NCI-H82 (cell line): ENCODE measurements around the gene SRM.
"Not testable (repeated sequence)": the region's sequence is repeated elsewhere in the genome, so short reads cannot be mapped to it uniquely, and the experiment has no call there.

Source experiments
- DNase-seq: peaks from one replicate; lab custom pipeline; 2025; lab: John Stamatoyannopoulos, UW

SRM gene

DNA sequence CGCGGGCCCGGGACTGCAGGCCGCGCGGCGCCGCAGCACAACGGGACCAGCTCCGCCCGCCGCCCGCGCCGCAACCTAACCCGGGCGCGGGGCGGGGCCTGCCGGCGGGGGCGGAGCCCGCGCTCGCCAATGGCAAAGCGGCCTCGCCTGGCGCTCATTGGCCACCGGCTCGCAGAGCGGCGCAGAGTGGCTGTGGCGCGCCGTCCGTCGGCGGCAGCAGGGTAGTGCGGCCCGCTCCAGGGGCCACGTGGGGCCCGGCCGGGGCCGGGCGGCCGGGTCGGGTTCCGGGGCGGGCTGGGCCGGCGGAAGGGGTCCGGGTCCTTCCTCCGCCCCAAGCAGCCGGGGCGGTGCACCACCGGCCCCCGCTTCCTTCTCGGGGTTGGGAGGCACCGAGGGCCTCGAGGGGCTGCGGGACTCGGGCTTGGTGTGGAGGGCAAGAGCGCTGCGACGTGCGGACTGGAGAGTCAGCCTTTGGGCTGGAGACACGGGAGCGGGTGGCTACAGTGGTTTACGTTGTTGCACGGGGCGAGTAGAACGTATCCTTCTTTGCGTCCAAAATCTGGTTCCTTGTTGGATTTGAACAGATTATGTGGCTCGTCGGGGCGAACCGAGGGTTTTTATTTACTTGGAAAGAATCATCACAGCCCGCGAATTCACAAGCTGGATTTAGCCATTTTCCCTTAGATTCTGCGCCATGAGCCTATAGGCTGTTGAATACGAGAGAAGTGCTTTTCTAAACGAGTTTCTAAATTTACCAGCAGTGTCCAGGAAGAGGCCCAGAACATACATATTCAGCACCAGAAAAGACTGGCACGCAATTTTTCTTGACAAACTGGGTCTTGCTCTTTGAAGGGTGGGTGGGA is at the start of gene SRM:
TSS of gene SRM (minus strand) at position 51 of the 863 bp plus-strand sequence. CDS start 75 bp downstream, outside the sequence.
- peak; percentile 96 for DNase-seq

DNA sequence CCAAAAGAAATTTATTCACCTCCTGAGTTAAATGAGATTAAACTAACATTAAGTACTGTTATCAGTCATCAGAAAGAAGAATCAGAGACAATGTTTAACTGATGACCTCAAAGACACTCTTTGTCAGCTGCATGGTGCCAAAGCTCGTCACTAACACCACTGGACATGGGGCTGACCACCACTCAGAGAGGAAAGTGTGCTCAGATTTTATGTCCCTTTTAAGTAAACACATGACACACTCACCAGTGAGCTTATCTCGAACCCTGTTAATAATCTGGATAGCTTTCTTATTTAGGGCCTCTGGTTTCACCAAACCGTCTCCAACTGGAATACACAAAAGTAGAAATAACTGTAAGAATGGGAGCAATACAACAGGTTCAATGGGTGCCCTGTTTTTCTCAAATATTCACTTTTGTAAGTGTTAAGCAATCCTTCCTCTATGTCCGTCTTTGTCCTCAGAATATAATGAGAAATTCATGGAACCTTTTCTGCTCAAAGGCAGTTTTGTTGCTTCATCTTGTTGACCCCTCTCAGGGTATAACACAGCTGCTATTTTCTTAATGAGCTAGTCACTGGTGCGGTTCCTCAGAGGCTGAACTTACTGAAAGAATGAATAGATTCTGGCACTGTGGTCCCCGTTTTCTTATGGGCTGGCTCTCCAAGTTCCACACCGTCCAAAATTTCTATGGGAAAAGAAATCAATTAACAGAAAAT is 49.4 kb upstream of the SRM start:
- no peak for DNase-seq

DNA sequence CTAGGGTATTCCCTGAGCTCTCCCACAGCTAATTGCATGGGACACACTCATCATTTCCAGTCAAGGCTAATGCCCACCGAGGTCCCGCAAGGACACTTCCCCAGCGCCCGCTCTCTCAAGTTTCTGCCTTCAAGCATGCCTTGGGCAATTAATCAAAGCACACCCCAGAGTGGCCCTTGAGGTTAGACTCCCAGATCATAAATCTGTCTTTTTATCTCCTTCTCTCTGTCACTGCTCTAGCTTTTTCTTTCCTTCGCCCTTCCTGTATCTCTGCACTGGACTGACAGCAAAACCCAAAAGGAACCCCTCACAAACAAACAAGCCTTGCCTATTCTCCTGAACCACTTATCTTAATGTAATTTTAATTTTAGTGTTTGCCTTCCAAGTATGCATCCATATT is 47.8 kb upstream of the SRM start:
- DNase-seq = no peak

DNA sequence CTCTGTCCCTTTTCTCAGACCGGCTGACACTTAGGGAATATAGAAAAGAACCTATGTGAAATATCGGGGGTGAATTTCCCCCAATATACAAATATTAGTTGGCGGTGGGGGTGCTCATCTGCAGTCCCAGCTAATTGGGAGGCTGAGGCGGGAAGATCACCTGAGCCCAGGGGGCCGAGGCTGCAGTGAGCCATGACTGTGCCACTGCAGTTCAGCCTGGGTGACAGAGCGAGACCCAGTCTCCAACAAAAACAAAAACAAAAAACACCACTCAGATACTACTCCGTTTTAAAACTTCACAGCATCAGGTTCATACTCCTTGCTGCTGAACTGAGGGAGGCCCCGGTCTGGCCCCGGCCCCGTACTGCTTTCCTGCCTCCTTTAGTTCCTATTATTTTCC is 45.8 kb upstream of the SRM start:
- DNase-seq = no peak

DNA sequence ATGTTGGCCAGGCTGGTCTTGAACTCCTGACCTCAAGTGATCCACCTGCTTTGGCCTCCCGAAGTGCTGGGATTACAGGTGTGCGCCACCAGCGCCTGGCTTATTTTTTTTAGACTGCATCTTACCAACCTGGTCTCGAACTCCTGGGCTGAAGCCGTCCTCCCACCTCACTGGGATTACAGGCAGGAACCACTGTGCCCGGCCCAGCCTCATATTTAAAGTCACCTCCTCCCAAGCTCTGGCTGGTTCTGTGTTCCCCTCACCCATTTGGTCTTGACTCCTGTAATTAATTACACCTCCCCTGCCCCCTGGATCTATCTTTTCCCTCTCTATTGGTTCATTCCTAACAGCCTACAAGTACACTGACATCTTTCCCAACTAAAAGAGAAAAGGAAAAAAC is 41.5 kb upstream of the SRM start:
- no peak for DNase-seq

DNA sequence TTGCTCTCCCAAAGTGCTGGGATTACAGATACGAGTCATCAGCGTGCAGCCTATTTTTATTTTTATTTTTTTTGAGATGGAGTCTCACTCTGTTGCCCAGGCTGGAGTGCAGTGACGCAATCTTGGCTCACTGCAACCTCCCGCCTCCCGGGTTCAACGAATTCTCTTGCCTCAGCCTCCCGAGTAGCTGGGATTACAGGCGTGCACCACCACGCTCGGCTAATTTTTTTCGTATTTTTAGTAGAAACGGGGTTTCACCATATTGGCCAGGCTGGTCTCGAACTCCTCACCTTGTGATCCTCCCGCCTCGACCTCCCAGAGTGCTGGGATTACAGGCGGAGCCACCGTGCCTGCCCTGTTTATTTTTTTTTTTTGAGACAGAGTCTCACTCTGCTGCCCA is 41.0 kb upstream of the SRM start:
- DNase-seq = not testable (repeated sequence)

DNA sequence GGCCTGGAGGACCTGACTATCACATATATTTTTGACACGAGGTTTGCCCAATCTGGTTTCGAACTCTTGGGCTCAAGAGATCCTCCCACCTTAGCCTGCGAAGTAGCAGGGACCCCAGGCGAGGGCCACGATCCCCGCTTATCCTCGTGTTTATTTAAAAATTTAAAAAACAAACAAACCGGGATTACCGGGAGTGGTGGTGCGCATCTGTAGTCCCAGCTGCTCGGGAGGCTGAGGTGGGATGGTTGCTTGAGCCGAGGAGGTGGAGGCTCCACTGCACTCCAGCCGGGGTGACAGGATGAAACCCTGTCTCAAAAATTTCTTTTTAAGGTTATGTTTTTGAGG is 40.3 kb upstream of the SRM start:
- no peak for DNase-seq

DNA sequence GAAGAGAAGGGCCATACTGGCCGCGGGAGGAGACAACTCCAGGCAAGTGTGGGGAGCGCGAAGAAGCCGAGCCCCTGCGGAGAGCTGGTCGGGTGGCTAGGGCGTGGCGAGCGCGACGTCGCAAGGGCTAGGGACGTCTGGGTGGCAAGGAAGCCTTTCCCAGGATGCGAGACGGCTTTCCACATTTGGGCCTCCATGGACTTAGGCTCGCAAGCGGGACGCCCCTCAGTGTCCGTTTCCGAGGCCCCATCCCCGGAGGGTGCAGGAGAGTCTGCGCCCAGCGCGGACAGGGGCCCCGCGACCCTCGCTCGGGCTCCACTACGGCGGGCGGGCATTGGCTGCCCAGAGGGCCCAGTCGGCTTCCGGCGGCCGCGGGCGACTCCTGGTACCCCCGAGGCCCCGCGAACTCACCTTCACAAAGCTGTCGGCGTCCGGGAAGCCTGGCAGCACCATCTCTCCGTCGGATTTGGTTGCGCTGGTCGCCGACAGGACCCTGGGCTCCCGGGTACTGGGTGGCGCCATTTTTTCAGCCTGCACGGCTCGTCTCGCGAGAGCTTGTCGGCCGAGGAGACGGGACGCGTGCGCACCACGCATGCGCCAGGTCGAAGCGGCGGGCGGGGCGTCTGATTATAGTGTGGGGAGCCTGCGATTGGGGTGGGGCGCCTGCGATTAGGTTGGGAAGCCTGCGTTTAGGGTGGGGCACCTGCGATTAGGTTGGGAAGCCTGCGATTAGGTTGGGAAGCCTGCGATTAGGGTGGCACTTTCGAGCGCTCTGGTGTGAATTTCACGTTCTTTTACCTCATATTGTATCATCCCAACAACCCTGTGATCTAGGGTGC is 39.7 kb upstream of the SRM start, which contains the start of gene EXOSC10:
TSS of gene EXOSC10 (minus strand) at position 560 of the 839 bp plus-strand sequence. CDS start at position 522, 38 bp downstream.
- peak; percentile 97 for DNase-seq

DNA sequence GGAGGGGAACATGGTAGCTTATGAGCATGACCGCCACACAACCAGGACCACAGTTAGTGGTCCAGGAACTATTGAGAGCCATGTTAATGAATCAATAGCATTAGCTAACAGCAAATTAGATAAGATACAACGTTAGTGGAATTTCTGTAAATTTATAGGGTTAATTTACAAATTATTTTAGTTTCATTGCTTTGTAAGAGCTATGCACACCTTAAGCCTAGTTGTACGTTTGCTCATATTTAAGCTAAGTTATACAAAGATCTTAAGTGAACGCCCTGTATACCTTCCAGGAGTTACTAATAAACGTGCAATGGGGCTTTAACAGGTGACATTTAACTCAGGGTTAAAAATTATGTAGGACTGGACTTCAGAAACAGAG is 39.1 kb upstream of the SRM start:
- DNase-seq = no peak

DNA sequence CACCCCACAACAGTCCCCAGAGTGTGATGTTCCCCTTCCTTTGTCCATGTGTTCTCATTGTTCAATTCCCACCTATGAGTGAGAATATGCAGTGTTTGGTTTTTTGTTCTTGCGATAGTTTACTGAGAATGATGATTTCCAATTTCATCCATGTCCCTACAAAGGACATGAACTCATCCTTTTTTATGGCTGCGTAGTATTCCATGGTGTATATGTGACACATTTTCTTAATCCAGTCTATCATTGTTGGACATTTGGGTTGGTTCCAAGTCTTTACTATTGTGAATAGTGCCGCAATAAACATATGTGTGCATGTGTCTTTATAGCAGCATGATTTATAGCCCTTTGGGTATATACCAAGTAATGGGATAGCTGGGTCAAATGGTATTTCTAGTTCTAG is 24.0 kb upstream of the SRM start:
- not testable (repeated sequence) for DNase-seq

DNA sequence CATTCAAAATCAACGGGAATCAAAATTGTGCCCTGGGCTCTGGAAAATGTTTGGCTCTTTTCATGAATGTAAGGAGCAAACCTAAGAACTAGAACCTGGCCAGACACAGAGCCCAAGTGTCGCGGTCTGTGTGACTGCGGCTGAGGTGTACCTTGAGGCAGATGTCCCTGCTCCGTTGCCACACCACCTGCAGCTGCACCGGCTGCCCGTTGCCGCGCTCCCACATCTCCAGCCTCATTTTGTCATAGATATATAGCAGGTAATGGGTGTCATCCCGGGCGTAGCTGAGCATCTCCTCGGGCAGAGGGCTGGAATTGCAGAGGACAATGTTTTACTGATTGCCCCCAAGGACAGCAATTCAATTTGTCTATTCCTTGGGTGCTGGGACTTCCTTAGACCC is 21.1 kb upstream of the SRM start:
- no peak for DNase-seq

DNA sequence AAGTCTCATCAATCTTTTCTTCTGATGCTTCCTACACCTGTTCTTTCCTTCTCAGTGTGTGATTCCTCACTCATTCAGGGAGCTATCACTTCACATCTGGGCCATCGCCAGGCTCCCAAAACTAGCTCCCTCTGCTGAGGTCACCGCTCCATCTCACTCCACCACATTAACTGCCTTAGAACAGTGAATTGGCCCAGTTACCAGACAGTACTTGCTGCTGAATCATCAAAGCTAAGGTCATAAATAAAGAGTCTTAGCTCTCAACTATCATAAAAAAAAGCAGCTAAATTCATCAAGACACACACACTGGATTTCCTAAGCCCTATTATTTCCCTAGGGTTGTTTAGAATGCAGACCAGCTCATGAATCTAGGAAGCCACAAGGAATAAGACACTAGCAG is 18.8 kb upstream of the SRM start:
- DNase-seq = no peak

DNA sequence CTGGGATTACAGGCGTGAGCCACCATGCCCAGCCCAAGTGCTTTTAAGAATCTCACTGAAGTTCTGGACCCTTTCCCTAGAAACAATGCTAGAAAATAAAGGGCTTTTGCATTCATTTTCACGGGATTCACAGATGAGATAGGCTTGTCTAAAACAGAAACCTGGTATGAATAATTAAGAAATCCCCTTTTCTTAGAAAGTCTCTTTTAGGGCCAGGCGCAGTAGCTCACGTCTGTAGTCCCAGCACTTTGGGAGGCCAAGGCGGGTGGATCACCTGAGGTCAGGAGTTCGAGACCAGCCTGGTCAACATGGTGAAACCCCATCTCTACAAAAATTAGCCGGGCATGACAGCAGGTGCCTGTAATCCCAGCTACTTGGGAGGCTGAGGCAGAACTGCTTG is 13.6 kb upstream of the SRM start:
- not testable (repeated sequence) for DNase-seq

DNA sequence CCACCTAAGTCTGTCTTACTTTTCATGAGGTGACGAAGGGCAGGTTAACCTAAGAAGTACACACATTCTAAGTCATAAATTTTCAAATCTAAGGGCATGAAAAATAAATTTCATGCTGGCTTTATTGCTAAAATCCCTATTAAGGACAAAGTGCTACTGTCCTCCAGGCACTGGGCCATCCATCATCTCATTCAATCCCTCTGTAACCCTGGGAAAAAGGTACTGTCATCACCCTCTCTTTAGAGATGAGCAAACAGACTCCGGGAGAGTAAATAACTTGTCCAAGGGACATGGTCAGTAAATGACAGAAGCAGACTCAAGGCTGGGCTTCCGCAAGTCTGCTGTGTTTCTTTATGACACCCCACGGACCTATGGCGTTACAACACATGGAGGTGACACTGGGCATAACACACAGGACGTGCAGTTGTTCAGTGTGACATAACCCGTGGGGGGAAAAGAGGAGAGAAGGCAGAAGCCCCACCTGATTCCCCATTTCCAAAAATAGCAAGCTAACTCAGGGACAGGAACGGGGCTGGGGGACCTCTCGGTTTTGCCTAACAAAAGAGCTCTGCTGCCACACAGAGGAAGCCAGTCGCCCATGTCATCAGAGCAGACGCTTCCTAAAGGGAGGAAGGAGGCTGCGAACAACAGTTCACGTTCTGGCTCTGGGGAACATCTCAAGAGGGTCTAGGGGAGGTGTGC is 12.5 kb upstream of the SRM start:
- DNase-seq = no peak

DNA sequence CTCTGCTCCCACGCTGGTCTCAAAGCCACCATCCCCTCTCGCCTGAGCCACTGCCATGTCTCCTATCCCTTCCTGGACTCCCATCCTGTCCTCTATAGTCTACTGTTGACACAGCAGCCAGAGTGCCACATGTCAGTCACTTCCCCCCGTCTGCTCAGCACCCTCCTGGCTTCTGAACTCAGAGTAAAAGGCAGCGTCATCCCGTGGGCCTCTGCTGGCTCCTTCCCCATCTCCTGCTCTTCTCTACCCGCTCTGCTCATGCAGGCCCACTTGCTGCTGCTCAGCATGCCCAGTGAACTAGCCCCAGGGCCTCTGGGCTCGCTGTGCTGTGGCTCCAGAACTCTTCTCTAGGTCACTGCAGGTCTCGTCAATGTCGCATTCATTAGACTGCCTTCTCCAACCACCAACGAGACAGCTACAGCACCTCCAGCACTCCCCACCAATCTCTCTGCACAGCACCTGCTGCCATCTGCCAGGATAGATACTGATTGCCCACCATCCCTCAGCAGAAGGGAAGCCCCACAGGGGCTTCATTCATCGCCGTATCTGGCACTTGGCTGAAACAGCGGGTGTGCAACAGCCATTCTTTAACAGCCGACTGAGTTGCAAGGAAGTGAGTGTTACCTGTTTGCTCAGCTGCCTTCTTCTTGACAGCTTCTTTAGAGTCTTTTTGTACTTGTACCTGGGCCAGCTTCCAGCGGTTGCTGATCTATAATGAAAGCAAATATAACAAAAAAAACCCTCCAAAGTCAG is 11.8 kb upstream of the SRM start:
- no peak for DNase-seq

DNA sequence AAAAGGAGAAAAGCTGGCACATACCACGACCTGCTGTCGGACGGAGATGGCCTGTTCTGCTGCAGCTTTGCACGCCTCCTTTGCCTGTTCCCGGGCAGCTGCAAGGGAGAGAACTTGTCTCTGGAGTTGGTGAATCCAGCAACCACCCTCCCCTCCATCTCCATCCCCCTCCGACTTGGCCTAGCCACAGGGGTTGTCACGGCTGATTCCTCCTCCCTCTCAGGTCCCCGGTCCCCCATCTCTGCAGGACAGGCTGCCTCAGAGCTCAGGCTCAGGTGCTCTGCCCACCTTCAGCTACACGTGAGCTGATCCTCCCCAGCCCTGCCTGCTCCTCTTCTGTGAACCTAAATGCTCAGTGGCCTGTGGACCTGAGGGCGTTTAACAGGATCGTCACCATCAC is 11.1 kb upstream of the SRM start:
- DNase-seq = no peak

DNA sequence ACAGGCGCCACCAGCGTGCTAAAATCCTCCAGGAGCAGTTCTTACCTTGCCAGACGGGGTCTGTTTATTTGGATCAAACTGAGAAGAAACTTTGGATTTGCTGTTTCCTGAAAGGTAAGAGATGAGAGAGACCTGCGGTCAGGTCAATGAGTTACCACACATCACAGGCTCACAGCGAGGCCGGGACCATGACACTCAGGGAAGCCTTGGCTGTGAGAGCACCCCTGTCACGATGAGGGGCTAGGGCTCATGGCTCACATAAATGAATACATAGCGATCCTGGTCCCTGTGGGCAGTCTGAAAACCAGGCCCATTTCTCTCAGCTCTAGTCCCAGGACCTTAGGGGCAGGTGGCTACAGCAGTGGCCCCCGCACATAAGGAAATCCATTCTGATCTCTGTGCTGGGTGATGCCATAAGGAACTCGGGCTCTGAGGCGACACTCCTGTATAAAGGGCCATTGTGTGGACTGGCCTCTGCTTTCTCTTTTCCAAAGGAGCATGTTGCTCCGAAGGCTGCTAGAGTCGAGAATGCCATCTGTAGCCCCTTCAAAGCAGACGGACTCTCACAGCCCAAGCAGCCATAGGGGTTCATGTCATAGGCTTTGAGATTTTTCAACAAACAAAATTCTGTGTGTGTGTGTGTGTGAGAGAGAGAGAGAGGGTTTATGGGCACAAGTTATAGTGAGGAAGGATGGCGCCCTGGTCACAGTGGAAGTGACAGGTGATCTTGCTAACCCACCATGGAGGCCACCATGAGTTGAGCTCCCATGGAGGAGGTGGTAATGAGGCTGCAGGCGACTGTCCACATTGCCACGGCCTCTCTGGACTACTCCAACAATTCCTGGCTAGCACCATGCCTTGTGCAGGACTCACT is 9.0 kb upstream of the SRM start:
- DNase-seq = no peak

DNA sequence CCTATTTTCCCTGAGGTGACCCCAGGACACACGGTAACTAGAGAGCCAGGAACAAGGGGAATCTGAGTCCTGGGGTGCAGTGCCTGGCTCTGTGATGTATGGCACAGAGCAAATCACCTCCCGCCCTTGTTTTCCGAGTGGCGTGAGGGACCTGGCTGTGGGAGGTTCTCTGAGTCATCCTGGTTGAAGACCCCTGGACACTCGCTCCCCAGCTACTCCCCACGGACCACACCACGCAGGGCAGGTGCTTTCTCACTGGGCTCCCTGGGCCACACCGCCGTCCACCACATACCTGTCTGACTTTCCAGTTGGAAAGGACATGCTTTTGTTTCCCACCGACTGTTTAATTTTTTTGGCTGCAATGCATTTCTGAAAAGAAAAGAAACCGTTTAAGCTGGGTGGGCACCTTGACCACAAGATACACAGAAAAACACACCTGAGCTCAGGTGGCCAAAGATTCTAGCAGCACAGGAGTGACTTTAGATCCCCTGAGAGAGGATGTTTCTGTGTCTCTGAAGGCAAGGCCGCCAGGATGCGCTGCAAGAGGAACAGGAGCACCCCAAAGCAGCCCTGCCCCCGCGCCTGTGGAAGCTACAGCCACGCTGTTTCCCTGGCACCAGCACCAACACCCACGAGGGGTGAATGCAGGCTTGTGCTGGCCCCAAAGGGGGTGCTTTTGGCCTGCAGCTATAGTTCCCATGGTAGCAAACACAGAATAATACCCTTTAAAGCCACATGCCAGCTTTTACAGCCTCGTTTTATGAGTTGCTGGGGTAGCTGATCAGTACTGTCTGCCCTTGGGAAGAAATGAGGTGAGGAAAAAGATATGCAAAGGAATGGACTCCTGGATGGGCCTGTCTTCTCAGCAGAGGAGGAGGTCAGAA is 8.1 kb upstream of the SRM start:
- DNase-seq = no peak

DNA sequence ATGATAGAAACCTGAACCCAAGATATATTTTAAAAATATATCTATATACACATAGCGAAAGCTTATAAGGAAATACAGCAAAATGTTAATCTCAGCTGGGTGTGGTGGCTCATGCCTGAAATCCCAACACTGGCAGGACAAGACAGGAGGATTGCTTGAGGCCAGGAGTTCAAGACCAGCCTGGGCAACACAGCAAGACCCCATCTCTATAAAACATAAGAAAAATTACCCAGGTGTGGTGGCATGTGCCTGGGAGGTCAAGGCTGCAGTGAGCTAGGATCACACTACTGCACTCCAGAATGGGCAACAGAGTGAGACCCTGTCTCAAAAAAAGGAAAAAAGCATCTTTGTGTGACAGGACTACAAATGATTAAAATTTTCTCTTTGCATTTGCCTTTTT is 6.0 kb upstream of the SRM start:
- no peak for DNase-seq
